Caco-2 (cell line): ENCODE data around the gene TRAPPC3. TPM values are rescaled to one million over a fixed set of nuclear protein-coding genes. Genes with fewer than 3 reads are reported as not detected.

Experiments
- BruUV-seq: library from RNA; stranded (reverse); fragments of 400-500 nt; replicated peaks from 2 replicates; lab custom pipeline; 2021; lab: Mats Ljungman, UMichigan
- CTCF ChIA-PET: fragments of 300-600 bp; sonication (Branson Sonifier 250); formaldehyde crosslinking; loops from one replicate; lab custom pipeline; 2022; ENCODE audit warnings: antibody characterized with exemption; lab: Charles Lee
- POLR2A ChIA-PET: fragments of 300-600 bp; sonication (Branson Sonifier 250); formaldehyde crosslinking; loops from one replicate; lab custom pipeline; 2022; ENCODE audit warnings: antibody characterized with exemption; lab: Charles Lee
- DNase-seq, 2 experiments: peaks; one replicate each; pipeline versions ENCODE4 v3.0.0 to v3.0.0-alpha.2; 2020 to 2022
- H3K27me3 ChIP-seq: replicated peaks from 2 replicates; pipeline ENCODE4 v1.6.0; 2011; ENCODE audit warnings: low read length; ENCODE audit not compliant: control insufficient read depth, insufficient read depth
- H3K36me3 ChIP-seq: 2 replicates; pipeline ENCODE4 v1.5.1; 2011; ENCODE audit warnings: low read length; ENCODE audit not compliant: control insufficient read depth, insufficient read depth
- H3K4me1 ChIP-seq: fragments of 250-450 bp; sonication (Bioruptor Pico); 2 replicates; pipeline ENCODE4 v1.5.1; 2020; ENCODE audit warnings: mild to moderate bottlenecking
- H3K4me3 ChIP-seq: 2 replicates; pipeline ENCODE4 v1.5.1; 2011; ENCODE audit warnings: low read depth, mild to moderate bottlenecking, control low read depth, low read length
- H3K9me3 ChIP-seq: fragments of 250-450 bp; sonication (Bioruptor Pico); 2 replicates; pipeline ENCODE4 v1.5.1; 2020; ENCODE audit warnings: mild to moderate bottlenecking, moderate library complexity
- H3K27ac Mint-ChIP-seq: one replicate; pipeline ENCODE4 v1.8.0; 2022; ENCODE audit warnings: mixed read lengths; ENCODE audit not compliant: unreplicated experiment
- H3K27me3 Mint-ChIP-seq: one replicate; pipeline ENCODE4 v1.8.0; 2022; ENCODE audit warnings: mixed read lengths; ENCODE audit not compliant: insufficient read depth, unreplicated experiment
- H3K36me3 Mint-ChIP-seq: one replicate; pipeline ENCODE4 v1.8.0; 2022; ENCODE audit warnings: mild to moderate bottlenecking, mixed read lengths; ENCODE audit not compliant: insufficient read depth, unreplicated experiment
- H3K4me1 Mint-ChIP-seq: one replicate; pipeline ENCODE4 v1.8.0; 2022; ENCODE audit warnings: low read depth, mixed read lengths; ENCODE audit not compliant: unreplicated experiment
- H3K4me3 Mint-ChIP-seq: one replicate; pipeline ENCODE4 v1.8.0; 2022; ENCODE audit warnings: mild to moderate bottlenecking, moderate library complexity, mixed read lengths; ENCODE audit not compliant: unreplicated experiment
- H3K9me3 Mint-ChIP-seq: one replicate; pipeline ENCODE4 v1.8.0; 2022; ENCODE audit warnings: mixed read lengths; ENCODE audit not compliant: unreplicated experiment
- intact Hi-C: fragments of 100-400 bp; cut with micrococcal nuclease; formaldehyde crosslinking; loops from one replicate; pipeline ENCODE4 v1.10.0; 2022; ENCODE audit not compliant: unreplicated experiment
- total RNA-seq: library from RNA; stranded (reverse); gene quantifications from 2 replicates; pipeline ENCODE4 v1.2.3, GENCODE V29; 2022
- TF ChIP-seq, protein P1 (sequence below), 2 experiments: fragments of 200-600 bp in 1 of 2; IDR thresholded peaks; 1 replicate in 1 of 2; 2 replicates in 1 of 2; pipeline versions ENCODE4 v1.5.1 to v1.8.0; 2011 to 2022; ENCODE audit warnings: antibody characterized with exemption in 1 of 2, control low read depth in 1 of 2, inconsistent platforms in 1 of 2, low read depth in 1 of 2, low read length in 1 of 2, mild to moderate bottlenecking in 1 of 2, moderate library complexity in 1 of 2; ENCODE audit not compliant: insufficient read depth in 1 of 2, severe bottlenecking in 1 of 2, unreplicated experiment in 1 of 2

Gene TRAPPC3
- total RNA-seq, 1 experiment from 2014 or later, result 35.4 TPM

DNA sequence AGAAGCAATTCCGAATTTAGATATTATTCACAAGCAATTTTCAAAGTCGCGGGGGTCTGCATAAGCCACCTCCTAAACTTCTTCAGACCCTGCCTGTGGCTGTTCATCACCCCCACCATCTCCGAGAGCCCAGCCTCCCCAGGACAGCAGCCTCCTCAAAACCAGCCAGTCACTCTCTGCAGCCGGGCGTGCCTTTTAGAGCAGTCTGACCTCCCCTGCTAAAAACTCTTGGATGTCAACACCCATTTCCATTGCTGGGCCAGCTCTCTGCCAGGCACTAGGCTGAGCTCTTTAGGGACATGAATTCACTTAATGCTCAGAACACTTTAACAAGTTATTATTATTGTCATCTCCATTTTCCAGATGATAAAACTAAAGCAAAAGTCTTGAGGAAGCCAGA, 48.9 kb downstream of the TRAPPC3 start:
- Histone ChIP-seq H3K4me3 (no peak overlapping the region), H3K27me3 (no peaks in the 10 kb centered on the region), H3K36me3 (no peaks in the 10 kb centered on the region), H3K9me3 (no peaks in the 10 kb centered on the region), H3K4me1 (no peaks in the 10 kb centered on the region)
- no peak overlapping the region for H3K4me3 Mint-ChIP-seq
- BruUV-seq, result no TSS peak
- H3K27me3 Mint-ChIP-seq, result no peaks in the 10 kb centered on the region
- CTCF ChIA-PET, result interaction anchor here (1.3 kb wide), 1 partner anchor 34 kb away, joined by 3 read pairs; no protein-coding TSS in a partner anchor
- TF ChIP-seq, protein P1, sequence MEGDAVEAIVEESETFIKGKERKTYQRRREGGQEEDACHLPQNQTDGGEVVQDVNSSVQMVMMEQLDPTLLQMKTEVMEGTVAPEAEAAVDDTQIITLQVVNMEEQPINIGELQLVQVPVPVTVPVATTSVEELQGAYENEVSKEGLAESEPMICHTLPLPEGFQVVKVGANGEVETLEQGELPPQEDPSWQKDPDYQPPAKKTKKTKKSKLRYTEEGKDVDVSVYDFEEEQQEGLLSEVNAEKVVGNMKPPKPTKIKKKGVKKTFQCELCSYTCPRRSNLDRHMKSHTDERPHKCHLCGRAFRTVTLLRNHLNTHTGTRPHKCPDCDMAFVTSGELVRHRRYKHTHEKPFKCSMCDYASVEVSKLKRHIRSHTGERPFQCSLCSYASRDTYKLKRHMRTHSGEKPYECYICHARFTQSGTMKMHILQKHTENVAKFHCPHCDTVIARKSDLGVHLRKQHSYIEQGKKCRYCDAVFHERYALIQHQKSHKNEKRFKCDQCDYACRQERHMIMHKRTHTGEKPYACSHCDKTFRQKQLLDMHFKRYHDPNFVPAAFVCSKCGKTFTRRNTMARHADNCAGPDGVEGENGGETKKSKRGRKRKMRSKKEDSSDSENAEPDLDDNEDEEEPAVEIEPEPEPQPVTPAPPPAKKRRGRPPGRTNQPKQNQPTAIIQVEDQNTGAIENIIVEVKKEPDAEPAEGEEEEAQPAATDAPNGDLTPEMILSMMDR (IDR thresholded peaks at IDR 0.05; ENCODE audit: insufficient read depth in 1 of 2, low read depth in 1 of 2, low read length in 1 of 2, severe bottlenecking in 1 of 2, unreplicated experiment in 1 of 2), result no peak
- no peak overlapping the region for H3K27ac Mint-ChIP-seq
- H3K4me1 Mint-ChIP-seq, result no peaks in the 10 kb centered on the region
- no peak for DNase-seq
- POLR2A ChIA-PET, result no interaction called here
- intact Hi-C loops, result no loop called here
- H3K9me3 Mint-ChIP-seq, result no peaks in the 10 kb centered on the region
- no peaks in the 10 kb centered on the region for H3K36me3 Mint-ChIP-seq

DNA sequence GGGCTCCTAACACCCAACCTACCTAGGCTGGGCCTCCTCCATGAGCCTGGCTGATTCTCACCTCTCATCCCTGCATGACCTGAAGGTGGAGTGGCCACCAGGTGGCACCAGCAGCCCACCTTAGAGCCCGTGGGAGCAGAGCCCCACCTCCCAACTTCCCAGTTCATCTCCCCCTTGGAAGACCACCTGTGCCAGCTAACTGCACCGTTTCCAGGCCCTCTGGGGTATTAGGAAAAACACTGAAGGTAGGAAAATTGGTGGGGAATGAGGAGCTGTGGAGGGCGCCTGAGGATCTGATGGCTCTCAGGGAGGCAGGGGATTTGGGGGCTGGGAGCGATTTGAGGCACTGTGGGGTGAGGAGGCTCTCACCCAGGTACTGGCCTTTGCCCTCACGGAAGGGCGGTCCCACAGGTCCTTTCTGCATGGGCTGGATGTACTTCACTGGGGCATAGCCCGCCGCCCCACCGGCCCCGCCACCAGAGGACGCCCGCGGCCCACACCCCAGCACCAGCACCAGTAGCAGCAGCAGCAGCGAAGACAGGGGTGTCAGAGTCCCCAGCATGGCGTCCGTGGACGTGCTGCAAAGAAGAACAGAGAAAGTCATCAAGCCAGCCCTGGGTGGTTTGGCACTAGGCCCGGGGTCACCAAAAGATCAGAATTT, 49.5 kb downstream of the TRAPPC3 start:
- Histone ChIP-seq H3K9me3 (no peaks in the 10 kb centered on the region), H3K4me3 (no peak overlapping the region), H3K4me1 (no peaks in the 10 kb centered on the region), H3K36me3 (no peaks in the 10 kb centered on the region), H3K27me3 (no peaks in the 10 kb centered on the region)
- DNase-seq, result peak; percentile 73 to 78
- H3K4me1 Mint-ChIP-seq, result no peaks in the 10 kb centered on the region
- no TSS peak for BruUV-seq
- ChIA-PET POLR2A (no interaction called here), CTCF (interaction anchor here (1.3 kb wide), 1 partner anchor 35 kb away, joined by 3 read pairs; no protein-coding TSS in a partner anchor)
- no peaks in the 10 kb centered on the region for H3K36me3 Mint-ChIP-seq
- no peaks in the 10 kb centered on the region for H3K27me3 Mint-ChIP-seq
- no peak overlapping the region for H3K4me3 Mint-ChIP-seq
- intact Hi-C loops, result loop anchor here (1.0 to 5.0 kb wide), 4 partner anchors 34 to 321 kb away; partner anchors contain the start of gene TRAPPC3
- no peak overlapping the region for H3K27ac Mint-ChIP-seq
- TF ChIP-seq, protein P1 (IDR thresholded peaks at IDR 0.05; ENCODE audit: insufficient read depth in 1 of 2, low read depth in 1 of 2, low read length in 1 of 2, severe bottlenecking in 1 of 2, unreplicated experiment in 1 of 2), result peak; percentile 78 to 79
- H3K9me3 Mint-ChIP-seq, result no peaks in the 10 kb centered on the region

DNA sequence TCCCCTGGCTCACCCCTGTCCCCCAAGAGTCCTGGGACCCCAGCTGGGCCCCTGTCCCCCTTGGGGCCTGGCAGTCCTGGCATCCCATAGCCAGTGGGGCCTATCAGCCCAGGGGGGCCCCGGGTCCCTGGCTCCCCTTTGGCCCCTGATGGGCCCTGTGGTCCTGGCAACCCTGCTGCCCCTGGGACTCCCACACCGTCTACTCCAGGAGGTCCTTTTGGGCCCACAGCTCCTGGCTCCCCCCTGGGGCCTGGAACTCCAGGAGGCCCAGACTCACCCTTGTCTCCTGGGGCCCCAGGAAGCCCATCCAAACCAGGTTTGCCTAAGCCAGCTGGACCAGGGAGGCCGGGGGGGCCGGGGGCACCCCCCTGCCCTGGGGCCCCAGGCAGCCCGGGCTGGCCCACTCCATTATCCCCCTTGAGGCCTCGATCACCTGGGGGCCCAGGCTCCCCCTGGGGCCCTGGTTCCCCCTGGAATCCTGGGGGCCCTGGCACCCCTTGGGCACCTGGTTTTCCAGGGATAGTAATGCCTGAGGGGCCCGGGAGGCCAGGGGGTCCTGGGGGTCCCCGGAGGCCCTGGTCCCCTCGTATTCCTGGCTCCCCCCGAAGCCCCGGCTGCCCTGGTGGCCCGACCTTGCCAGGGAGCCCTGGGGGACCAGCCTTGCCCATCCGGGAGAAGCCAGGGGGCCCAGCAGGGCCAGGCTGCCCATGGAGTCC, 50.5 kb downstream of the TRAPPC3 start:
- Mint-ChIP-seq H3K36me3 (no peaks in the 10 kb centered on the region), H3K4me1 (no peaks in the 10 kb centered on the region), H3K27me3 (no peaks in the 10 kb centered on the region), H3K27ac (no peak overlapping the region), H3K4me3 (no peak overlapping the region), H3K9me3 (no peaks in the 10 kb centered on the region)
- DNase-seq, result no peak
- no peaks in the 10 kb centered on the region for H3K36me3 ChIP-seq
- ChIA-PET CTCF (interaction anchor here (0.7 kb wide), 1 partner anchor 35 kb away, joined by 3 read pairs; no protein-coding TSS in a partner anchor), POLR2A (no interaction called here)
- no peak overlapping the region for H3K4me3 ChIP-seq
- TF ChIP-seq, protein P1 (IDR thresholded peaks at IDR 0.05; ENCODE audit: insufficient read depth in 1 of 2, low read depth in 1 of 2, low read length in 1 of 2, severe bottlenecking in 1 of 2, unreplicated experiment in 1 of 2), result no peak
- intact Hi-C loops, result loop anchor here (1.0 to 5.0 kb wide), 4 partner anchors 35 to 322 kb away; partner anchors contain the start of gene TRAPPC3
- no TSS peak for BruUV-seq
- no peaks in the 10 kb centered on the region for H3K27me3 ChIP-seq
- H3K9me3 ChIP-seq, result no peaks in the 10 kb centered on the region
- H3K4me1 ChIP-seq, result no peaks in the 10 kb centered on the region
